Measurements from ENCODE around the gene FAIM2.

DNA sequence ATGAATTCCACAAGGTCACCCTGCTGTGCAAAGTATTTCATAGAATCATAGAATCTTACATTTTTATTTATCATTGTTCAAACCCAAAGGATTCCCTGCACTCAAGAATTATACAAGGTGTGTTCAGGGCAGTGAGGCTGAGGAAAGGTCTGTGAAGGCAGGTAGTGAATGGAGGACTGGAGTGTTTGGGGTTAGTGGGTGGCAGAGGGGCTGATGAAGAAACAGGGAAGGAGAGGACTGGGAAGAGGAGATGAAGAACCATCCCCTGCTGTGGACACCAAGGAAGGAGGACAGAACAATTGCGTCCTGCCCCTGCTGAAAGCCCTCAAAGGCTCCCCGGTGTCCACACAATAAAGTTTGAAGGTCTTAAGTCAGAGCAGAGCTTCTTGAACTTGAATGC is 50.0 kb downstream of the FAIM2 start:
- TF ChIP-seq, protein P1, sequence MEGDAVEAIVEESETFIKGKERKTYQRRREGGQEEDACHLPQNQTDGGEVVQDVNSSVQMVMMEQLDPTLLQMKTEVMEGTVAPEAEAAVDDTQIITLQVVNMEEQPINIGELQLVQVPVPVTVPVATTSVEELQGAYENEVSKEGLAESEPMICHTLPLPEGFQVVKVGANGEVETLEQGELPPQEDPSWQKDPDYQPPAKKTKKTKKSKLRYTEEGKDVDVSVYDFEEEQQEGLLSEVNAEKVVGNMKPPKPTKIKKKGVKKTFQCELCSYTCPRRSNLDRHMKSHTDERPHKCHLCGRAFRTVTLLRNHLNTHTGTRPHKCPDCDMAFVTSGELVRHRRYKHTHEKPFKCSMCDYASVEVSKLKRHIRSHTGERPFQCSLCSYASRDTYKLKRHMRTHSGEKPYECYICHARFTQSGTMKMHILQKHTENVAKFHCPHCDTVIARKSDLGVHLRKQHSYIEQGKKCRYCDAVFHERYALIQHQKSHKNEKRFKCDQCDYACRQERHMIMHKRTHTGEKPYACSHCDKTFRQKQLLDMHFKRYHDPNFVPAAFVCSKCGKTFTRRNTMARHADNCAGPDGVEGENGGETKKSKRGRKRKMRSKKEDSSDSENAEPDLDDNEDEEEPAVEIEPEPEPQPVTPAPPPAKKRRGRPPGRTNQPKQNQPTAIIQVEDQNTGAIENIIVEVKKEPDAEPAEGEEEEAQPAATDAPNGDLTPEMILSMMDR (conservative IDR thresholded peaks at IDR 0.05; ENCODE audit: low read depth in 2 of 2), result no peak
- TF ChIP-seq JUNB (IDR thresholded peaks at IDR 0.05; ENCODE audit: unreplicated experiment), result no peak
- no peak for TF ChIP-seq EZH2phosphoT487 (IDR thresholded peaks at IDR 0.05; ENCODE audit: unreplicated experiment)
- no peak for TF ChIP-seq EZH2 (IDR thresholded peaks at IDR 0.05; ENCODE audit: low read depth, unreplicated experiment)
- no peak for TF ChIP-seq NANOG (IDR thresholded peaks at IDR 0.05; ENCODE audit: borderline replicate concordance)
- TF ChIP-seq, protein P2, sequence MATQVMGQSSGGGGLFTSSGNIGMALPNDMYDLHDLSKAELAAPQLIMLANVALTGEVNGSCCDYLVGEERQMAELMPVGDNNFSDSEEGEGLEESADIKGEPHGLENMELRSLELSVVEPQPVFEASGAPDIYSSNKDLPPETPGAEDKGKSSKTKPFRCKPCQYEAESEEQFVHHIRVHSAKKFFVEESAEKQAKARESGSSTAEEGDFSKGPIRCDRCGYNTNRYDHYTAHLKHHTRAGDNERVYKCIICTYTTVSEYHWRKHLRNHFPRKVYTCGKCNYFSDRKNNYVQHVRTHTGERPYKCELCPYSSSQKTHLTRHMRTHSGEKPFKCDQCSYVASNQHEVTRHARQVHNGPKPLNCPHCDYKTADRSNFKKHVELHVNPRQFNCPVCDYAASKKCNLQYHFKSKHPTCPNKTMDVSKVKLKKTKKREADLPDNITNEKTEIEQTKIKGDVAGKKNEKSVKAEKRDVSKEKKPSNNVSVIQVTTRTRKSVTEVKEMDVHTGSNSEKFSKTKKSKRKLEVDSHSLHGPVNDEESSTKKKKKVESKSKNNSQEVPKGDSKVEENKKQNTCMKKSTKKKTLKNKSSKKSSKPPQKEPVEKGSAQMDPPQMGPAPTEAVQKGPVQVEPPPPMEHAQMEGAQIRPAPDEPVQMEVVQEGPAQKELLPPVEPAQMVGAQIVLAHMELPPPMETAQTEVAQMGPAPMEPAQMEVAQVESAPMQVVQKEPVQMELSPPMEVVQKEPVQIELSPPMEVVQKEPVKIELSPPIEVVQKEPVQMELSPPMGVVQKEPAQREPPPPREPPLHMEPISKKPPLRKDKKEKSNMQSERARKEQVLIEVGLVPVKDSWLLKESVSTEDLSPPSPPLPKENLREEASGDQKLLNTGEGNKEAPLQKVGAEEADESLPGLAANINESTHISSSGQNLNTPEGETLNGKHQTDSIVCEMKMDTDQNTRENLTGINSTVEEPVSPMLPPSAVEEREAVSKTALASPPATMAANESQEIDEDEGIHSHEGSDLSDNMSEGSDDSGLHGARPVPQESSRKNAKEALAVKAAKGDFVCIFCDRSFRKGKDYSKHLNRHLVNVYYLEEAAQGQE (IDR thresholded peaks at IDR 0.05; ENCODE audit: unreplicated experiment), result no peak
- TF ChIP-seq POLR2AphosphoS5 (IDR thresholded peaks at IDR 0.05; ENCODE audit: low read depth), result no peak
- TF ChIP-seq CREB1 (CRISPR knock-in tag; IDR thresholded peaks at IDR 0.05; ENCODE audit: low read depth), result no peak

Measured in GM23338 (cell line).